ENCODE data around the gene OSBPL6. TPM values are rescaled to one million over a fixed set of nuclear protein-coding genes. Genes with fewer than 3 reads are reported as not detected.

The OSBPL6 gene
- total RNA-seq, 1 experiment from 2014 or later, result 4.6 TPM

DNA sequence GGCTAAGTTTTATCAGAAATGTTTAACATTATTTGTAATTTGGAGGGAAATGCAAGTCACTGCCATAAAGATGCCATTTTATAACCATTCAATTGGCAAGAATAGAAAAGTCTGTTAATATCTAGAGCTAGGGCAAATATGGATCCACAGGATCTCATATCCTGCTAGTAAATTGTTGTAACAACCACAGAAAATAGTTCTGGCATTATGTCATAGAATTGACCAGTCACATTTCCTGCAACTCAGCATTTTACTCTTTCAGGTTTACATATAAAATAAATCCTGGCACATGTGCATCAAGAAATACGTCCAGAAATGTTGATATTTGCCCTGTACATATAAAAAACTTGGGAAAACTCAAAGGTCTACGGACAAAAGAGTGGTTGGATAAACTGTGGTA is 32.9 kb downstream of the OSBPL6 start:
- H3K79me1 ChIP-seq (ENCODE audit: insufficient read depth, low read depth, low read length, poor library complexity, severe bottlenecking), result no peaks in the 10 kb centered on the region
- no peaks in the 10 kb centered on the region for H4K20me1 ChIP-seq (ENCODE audit: control insufficient read depth, insufficient read depth, insufficient read length)
- Mint-ChIP-seq H3K27ac (no peak overlapping the region), H3K36me3 (ENCODE audit: insufficient read depth in 1 of 3, low read depth in 3 of 3) (peaks cover 0 to under 1% (median 0%) of the 10 kb centered on the region in 3 experiments; a peak in 1 of 7 replicates), H3K4me3 (no peak overlapping the region), H3K27me3 (ENCODE audit: low read depth) (peaks cover 17% of the 10 kb centered on the region), H3K4me1 (peaks cover 30 to 34% of the 10 kb centered on the region in 2 experiments), H3K9me3 (no peaks in the 10 kb centered on the region)
- no peak overlapping the region for H2BK120ac ChIP-seq (ENCODE audit: low read depth, low read length, poor library complexity, severe bottlenecking)
- no peak overlapping the region for H3K4ac ChIP-seq (ENCODE audit: low read depth, low read length)
- H3K23ac ChIP-seq (ENCODE audit: insufficient read length, low read depth, low read length), result no peak overlapping the region
- H3K56ac ChIP-seq (ENCODE audit: insufficient read length, low read depth, low read length), result no peak overlapping the region
- no peak overlapping the region for H3K14ac ChIP-seq (ENCODE audit: insufficient read depth, low read length)
- H2BK5ac ChIP-seq (ENCODE audit: insufficient read length, low read length), result no peak overlapping the region
- H4K5ac ChIP-seq (ENCODE audit: insufficient read length, low read depth, low read length), result no peak overlapping the region
- no peak overlapping the region for H3T11ph ChIP-seq (ENCODE audit: low read length)
- WGBS (ENCODE audit: extremely low coverage, insufficient read length, low lambda C conversion rate), result no CpG with 5 or more reads among the region's 2 CpGs
- no peak for TF ChIP-seq CTCF (conservative IDR thresholded peaks at IDR 0.05)
- H3K9ac ChIP-seq (ENCODE audit: extremely low read depth, insufficient read length, low read length), result no peak overlapping the region
- no peak overlapping the region for H2BK15ac ChIP-seq (ENCODE audit: low read depth, low read length)
- no peak overlapping the region for H3K4me2 ChIP-seq (ENCODE audit: insufficient read depth, insufficient read length, low read length)
- no peaks in the 10 kb centered on the region for H3K9me3 ChIP-seq (ENCODE audit: control insufficient read depth, low read depth, low read length)
- no peak overlapping the region for H4K8ac ChIP-seq (replicated peaks; ENCODE audit: insufficient read length, low read depth, low read length)
- no peak overlapping the region for H2AFZ ChIP-seq (ENCODE audit: low read length)
- no peak overlapping the region for H3K27ac ChIP-seq (ENCODE audit: insufficient read length, low read depth, low read length)
- H2BK20ac ChIP-seq (ENCODE audit: low read depth, low read length, poor library complexity, severe bottlenecking), result no peak overlapping the region
- H3K27me3 ChIP-seq (ENCODE audit: insufficient read depth, low read length), result no peaks in the 10 kb centered on the region
- no peaks in the 10 kb centered on the region; the same call in 1 of the 2 replicates for H3K4me1 ChIP-seq (ENCODE audit: insufficient read depth, low read length)
- no peak overlapping the region for H4K91ac ChIP-seq (ENCODE audit: insufficient read length, low read depth, low read length)
- H3K23me2 ChIP-seq (ENCODE audit: insufficient read length, low read depth, low read length, poor library complexity, severe bottlenecking), result no peaks in the 10 kb centered on the region
- no peak for DNase-seq
- H3K79me2 ChIP-seq (ENCODE audit: insufficient read depth, low read length), result no peaks in the 10 kb centered on the region
- H2BK12ac ChIP-seq (ENCODE audit: insufficient read length, low read depth, low read length), result no peak overlapping the region
- no peak overlapping the region for H3K18ac ChIP-seq (ENCODE audit: insufficient read length, low read depth, low read length)
- no peak overlapping the region for H2AK5ac ChIP-seq (ENCODE audit: insufficient read length, low read length)

Data from H9 (cell line).